Measurements from ENCODE around the gene AJM1. TPM values are rescaled to one million over a fixed set of nuclear protein-coding genes. Genes with fewer than 3 reads are reported as not detected.

AJM1 gene
- polyA plus RNA-seq, 1 donor from 2014 or later: 1.5 TPM

DNA sequence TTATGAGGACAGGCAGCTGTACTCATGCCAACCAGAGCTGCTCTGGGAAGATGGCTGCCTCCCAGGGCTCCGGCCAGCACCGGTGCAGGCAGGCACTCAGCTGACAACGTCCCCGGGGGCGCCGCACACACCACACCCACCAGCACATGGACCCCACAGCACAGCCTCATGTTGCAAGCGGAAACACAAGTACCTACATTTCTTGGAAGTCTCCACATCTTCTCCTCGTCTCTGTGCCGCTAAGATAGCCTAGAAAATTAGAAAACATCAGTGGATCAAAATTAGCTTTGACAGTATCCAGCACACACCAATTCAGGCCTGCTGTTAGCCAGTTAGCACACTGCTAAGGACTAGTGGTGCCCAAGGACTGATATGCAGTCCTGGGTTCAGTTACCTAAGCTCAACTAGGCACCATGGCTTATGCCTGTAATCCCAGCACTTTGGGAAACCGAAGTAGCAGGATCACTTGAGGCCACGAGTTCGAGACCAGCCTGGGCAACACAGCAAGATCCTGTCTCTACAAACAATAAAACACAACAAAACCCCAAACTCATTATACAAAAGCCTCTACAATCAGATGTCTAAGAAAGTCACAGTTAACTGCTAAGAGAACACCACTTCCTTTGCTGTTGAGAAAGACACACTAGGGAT, 21.5 kb downstream of the AJM1 start:
- Histone ChIP-seq H3K27me3 (ENCODE audit: insufficient read depth, low read depth, low read length) (no peaks in the 10 kb centered on the region), H3K79me2 (replicated peaks; ENCODE audit: insufficient read depth, low read length) (peaks cover 21% of the 10 kb centered on the region), H4K20me1 (ENCODE audit: insufficient read depth) (no peaks in the 10 kb centered on the region), H3K9ac (ENCODE audit: low read length) (no peak overlapping the region), H3K36me3 (ENCODE audit: insufficient read depth, low read length) (no peaks in the 10 kb centered on the region), H3K4me3 (ENCODE audit: low read length) (no peak overlapping the region), H3K27ac (ENCODE audit: low read length) (no peak overlapping the region), H3F3A (ENCODE audit: insufficient read depth, low read length, poor library complexity, severe bottlenecking) (no peaks in the 10 kb centered on the region), H3K9me3 (ENCODE audit: low read length) (no peaks in the 10 kb centered on the region), H3K4me2 (ENCODE audit: low read length) (no peak overlapping the region), H3K9me2 (ENCODE audit: insufficient read depth, low read length) (no peaks in the 10 kb centered on the region), H2AFZ (ENCODE audit: low read depth, low read length) (no peak overlapping the region)
- TF ChIP-seq, protein P1, sequence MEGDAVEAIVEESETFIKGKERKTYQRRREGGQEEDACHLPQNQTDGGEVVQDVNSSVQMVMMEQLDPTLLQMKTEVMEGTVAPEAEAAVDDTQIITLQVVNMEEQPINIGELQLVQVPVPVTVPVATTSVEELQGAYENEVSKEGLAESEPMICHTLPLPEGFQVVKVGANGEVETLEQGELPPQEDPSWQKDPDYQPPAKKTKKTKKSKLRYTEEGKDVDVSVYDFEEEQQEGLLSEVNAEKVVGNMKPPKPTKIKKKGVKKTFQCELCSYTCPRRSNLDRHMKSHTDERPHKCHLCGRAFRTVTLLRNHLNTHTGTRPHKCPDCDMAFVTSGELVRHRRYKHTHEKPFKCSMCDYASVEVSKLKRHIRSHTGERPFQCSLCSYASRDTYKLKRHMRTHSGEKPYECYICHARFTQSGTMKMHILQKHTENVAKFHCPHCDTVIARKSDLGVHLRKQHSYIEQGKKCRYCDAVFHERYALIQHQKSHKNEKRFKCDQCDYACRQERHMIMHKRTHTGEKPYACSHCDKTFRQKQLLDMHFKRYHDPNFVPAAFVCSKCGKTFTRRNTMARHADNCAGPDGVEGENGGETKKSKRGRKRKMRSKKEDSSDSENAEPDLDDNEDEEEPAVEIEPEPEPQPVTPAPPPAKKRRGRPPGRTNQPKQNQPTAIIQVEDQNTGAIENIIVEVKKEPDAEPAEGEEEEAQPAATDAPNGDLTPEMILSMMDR (IDR thresholded peaks at IDR 0.05; ENCODE audit: poor library complexity, severe bottlenecking): no peak
- no peak for TF ChIP-seq EP300 (conservative IDR thresholded peaks at IDR 0.05; ENCODE audit: poor library complexity, severe bottlenecking)
- TF ChIP-seq SMC3 (conservative IDR thresholded peaks at IDR 0.05; ENCODE audit: poor library complexity): no peak

DNA sequence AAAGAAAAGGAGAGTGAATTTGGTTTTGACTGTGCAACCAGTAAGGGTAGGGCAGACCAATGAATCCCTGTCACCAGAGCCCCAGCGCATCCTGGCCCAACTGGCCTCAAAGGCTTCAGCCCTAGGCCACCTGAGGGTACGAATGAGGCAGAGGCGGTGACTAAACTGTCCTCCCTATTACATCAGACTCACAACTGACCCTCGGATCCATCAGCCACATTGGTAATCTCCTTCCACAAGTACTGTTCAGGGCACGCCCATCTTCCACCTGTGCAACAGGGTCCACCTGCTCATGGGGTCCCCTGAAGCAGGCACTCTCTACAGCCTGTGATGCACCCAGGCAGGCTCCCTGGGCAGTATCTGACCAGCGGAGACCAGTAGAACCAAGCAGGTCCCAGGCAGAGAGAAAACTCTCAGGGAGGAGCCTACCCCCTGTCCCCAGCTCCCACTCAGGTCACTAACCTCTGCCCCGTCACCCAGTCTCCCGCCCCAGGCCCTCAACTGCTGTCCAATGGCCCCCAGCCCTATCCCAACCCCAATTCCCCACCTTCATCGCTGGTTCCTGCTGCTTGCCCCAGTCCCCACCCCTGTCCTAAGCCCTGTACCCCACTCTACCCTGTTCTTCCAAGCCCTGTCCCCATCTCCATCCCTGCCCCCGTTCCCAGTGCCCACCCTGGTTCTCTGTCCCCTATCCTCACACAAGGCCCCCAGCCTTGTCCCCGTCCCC, 22.9 kb downstream of the AJM1 start:
- peak overlapping the region; percentile 59 for H3K27ac ChIP-seq (ENCODE audit: low read length)
- TF ChIP-seq, protein P2, sequence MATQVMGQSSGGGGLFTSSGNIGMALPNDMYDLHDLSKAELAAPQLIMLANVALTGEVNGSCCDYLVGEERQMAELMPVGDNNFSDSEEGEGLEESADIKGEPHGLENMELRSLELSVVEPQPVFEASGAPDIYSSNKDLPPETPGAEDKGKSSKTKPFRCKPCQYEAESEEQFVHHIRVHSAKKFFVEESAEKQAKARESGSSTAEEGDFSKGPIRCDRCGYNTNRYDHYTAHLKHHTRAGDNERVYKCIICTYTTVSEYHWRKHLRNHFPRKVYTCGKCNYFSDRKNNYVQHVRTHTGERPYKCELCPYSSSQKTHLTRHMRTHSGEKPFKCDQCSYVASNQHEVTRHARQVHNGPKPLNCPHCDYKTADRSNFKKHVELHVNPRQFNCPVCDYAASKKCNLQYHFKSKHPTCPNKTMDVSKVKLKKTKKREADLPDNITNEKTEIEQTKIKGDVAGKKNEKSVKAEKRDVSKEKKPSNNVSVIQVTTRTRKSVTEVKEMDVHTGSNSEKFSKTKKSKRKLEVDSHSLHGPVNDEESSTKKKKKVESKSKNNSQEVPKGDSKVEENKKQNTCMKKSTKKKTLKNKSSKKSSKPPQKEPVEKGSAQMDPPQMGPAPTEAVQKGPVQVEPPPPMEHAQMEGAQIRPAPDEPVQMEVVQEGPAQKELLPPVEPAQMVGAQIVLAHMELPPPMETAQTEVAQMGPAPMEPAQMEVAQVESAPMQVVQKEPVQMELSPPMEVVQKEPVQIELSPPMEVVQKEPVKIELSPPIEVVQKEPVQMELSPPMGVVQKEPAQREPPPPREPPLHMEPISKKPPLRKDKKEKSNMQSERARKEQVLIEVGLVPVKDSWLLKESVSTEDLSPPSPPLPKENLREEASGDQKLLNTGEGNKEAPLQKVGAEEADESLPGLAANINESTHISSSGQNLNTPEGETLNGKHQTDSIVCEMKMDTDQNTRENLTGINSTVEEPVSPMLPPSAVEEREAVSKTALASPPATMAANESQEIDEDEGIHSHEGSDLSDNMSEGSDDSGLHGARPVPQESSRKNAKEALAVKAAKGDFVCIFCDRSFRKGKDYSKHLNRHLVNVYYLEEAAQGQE (IDR thresholded peaks at IDR 0.05; ENCODE audit: borderline replicate concordance): no peak
- no peak for TF ChIP-seq TAF1 (IDR thresholded peaks at IDR 0.05; ENCODE audit: low read depth)
- no peak for TF ChIP-seq RAD21 (conservative IDR thresholded peaks at IDR 0.05)
- TF ChIP-seq, protein P1 (IDR thresholded peaks at IDR 0.05; ENCODE audit: poor library complexity, severe bottlenecking): no peak
- no peak for TF ChIP-seq POLR2AphosphoS5 (IDR thresholded peaks at IDR 0.05)
- no peak for TF ChIP-seq EP300 (conservative IDR thresholded peaks at IDR 0.05; ENCODE audit: poor library complexity, severe bottlenecking)
- no peak for TF ChIP-seq EZH2 (IDR thresholded peaks at IDR 0.05; ENCODE audit: borderline replicate concordance, insufficient read depth, low read length, poor library complexity, severe bottlenecking)
- no peak for TF ChIP-seq MXI1 (conservative IDR thresholded peaks at IDR 0.05; ENCODE audit: poor library complexity, severe bottlenecking)
- TF ChIP-seq SMC3 (conservative IDR thresholded peaks at IDR 0.05; ENCODE audit: poor library complexity): no peak

More for the DNA sequence above, 22.9 kb downstream of the AJM1 start:
- Histone ChIP-seq H2AFZ (ENCODE audit: low read depth, low read length) (no peak overlapping the region), H3K4me3 (ENCODE audit: low read length) (peak overlapping the region; percentile 94), H3K27me3 (ENCODE audit: insufficient read depth, low read depth, low read length) (no peaks in the 10 kb centered on the region), H3K9me3 (ENCODE audit: low read length) (no peaks in the 10 kb centered on the region), H3K79me2 (replicated peaks; ENCODE audit: insufficient read depth, low read length) (peaks cover 21% of the 10 kb centered on the region), H3F3A (ENCODE audit: insufficient read depth, low read length, poor library complexity, severe bottlenecking) (no peaks in the 10 kb centered on the region), H4K20me1 (ENCODE audit: insufficient read depth) (no peaks in the 10 kb centered on the region), H3K4me2 (ENCODE audit: low read length) (peak overlapping the region; percentile 78), H3K36me3 (ENCODE audit: insufficient read depth, low read length) (no peaks in the 10 kb centered on the region), H3K9me2 (ENCODE audit: insufficient read depth, low read length) (no peaks in the 10 kb centered on the region), H3K9ac (ENCODE audit: low read length) (peak overlapping the region; percentile 94)
